Vagina (tissue), 2 donors: Measurements from ENCODE around the gene CHMP4B. TPM values are rescaled to one million over a fixed set of nuclear protein-coding genes. Genes with fewer than 3 reads are reported as not detected.

Source experiments
- DNase-seq, 2 donors: peaks; one replicate each; pipeline ENCODE4 v3.0.0-alpha.2; 2017; ENCODE audit errors: extremely low spot score in 2 of 2
- H3K27ac ChIP-seq: fragments of 200-600 bp; sonication (generic); one replicate; pipeline ENCODE4 v1.5.1; 2019
- H3K27me3 ChIP-seq: fragments of 200-600 bp; sonication (generic); one replicate; pipeline ENCODE4 v1.5.1; 2019
- H3K36me3 ChIP-seq, 2 donors: fragments of 200-600 bp; sonication (generic); one replicate each; pipeline ENCODE4 v1.5.1; 2017 to 2019
- H3K4me1 ChIP-seq: fragments of 200-600 bp; sonication (generic); one replicate; pipeline ENCODE4 v1.5.1; 2019
- H3K4me3 ChIP-seq, 2 donors: fragments of 200-600 bp; sonication (generic); 1 replicate in 1 of 2; 2 replicates in 1 of 2; pipeline ENCODE4 v1.5.1; 2016 to 2019
- H3K9me3 ChIP-seq: fragments of 200-600 bp; sonication (generic); one replicate; pipeline ENCODE4 v1.5.1; 2019
- CTCF ChIP-seq, 3 experiments: fragments of 450-650 bp in 2 of 3; fragments of 200-600 bp in 1 of 3; sonication (generic) in 1 of 3; IDR thresholded peaks; one replicate each; pipeline ENCODE4 v1.5.1; 2017 to 2019; ENCODE audit warnings: antibody characterized with exemption in 3 of 3, mild to moderate bottlenecking in 2 of 3, moderate library complexity in 2 of 3
- POLR2A ChIP-seq, 2 donors: fragments of 450-650 bp; IDR thresholded peaks; one replicate each; pipeline ENCODE4 v1.6.1; 2017; ENCODE audit warnings: antibody characterized with exemption in 2 of 2, mild to moderate bottlenecking in 2 of 2, moderate library complexity in 2 of 2
- POLR2AphosphoS5 ChIP-seq, 2 donors: sonication (generic); formaldehyde crosslinking; IDR thresholded peaks; one replicate each; pipeline ENCODE4 v1.9.0; 2017; ENCODE audit warnings: antibody characterized with exemption in 2 of 2, mild to moderate bottlenecking in 2 of 2, low read depth in 1 of 2; ENCODE audit not compliant: insufficient read depth in 1 of 2
- intact Hi-C: fragments of 100-400 bp; cut with DNase I; formaldehyde crosslinking; loops from one replicate; pipeline ENCODE4 v1.15.1; 2023
- total RNA-seq: library from RNA; depleted of rRNA; stranded (reverse); fragments of >200 nt; gene quantifications from one replicate; pipeline ENCODE4 v1.2.3, GENCODE V29; 2016

Gene CHMP4B
- total RNA-seq, 1 donor from 2014 or later: 95.5 TPM

- no peak for DNase-seq
- peaks cover 0 to 9% of the 10 kb centered on the region in 2 donors for H3K36me3 ChIP-seq
- intact Hi-C loops: no loop called here
- TF ChIP-seq POLR2AphosphoS5 (IDR thresholded peaks at IDR 0.05; ENCODE audit: insufficient read depth in 1 of 2, low read depth in 1 of 2) (no peak), CTCF (IDR thresholded peaks at IDR 0.05) (no peak), POLR2A (IDR thresholded peaks at IDR 0.05) (no peak)
- no peaks in the 10 kb centered on the region for H3K4me1 ChIP-seq
- H3K27ac ChIP-seq: no peak overlapping the region
- no peaks in the 10 kb centered on the region for H3K27me3 ChIP-seq
- H3K9me3 ChIP-seq: no peaks in the 10 kb centered on the region
- H3K4me3 ChIP-seq: no peak overlapping the region
Measured at GRCh38 chr20:33783256-33783655, 27.9 kb upstream of the CHMP4B start.

GRCh38 chr20:33783818-33784217 is 27.3 kb upstream of the CHMP4B start:
- Histone ChIP-seq H3K27me3 (no peaks in the 10 kb centered on the region), H3K9me3 (no peaks in the 10 kb centered on the region), H3K4me1 (peaks cover under 1% of the 10 kb centered on the region), H3K27ac (no peak overlapping the region), H3K4me3 (no peak overlapping the region), H3K36me3 (peaks cover 0 to 9% of the 10 kb centered on the region in 2 donors)
- no peak for TF ChIP-seq CTCF (IDR thresholded peaks at IDR 0.05)
- no peak for TF ChIP-seq POLR2A (IDR thresholded peaks at IDR 0.05)
- no peak for TF ChIP-seq POLR2AphosphoS5 (IDR thresholded peaks at IDR 0.05; ENCODE audit: insufficient read depth in 1 of 2, low read depth in 1 of 2)
- intact Hi-C loops: no loop called here
- DNase-seq: no peak

GRCh38 chr20:33784225-33784624 is 26.9 kb upstream of the CHMP4B start:
- Histone ChIP-seq H3K36me3 (peaks cover 0 to 9% of the 10 kb centered on the region in 2 donors), H3K4me3 (no peak overlapping the region), H3K4me1 (peaks cover 5% of the 10 kb centered on the region), H3K27ac (no peak overlapping the region), H3K9me3 (no peaks in the 10 kb centered on the region), H3K27me3 (no peaks in the 10 kb centered on the region)
- no peak for DNase-seq
- TF ChIP-seq POLR2A (IDR thresholded peaks at IDR 0.05) (no peak), CTCF (IDR thresholded peaks at IDR 0.05) (no peak), POLR2AphosphoS5 (IDR thresholded peaks at IDR 0.05; ENCODE audit: insufficient read depth in 1 of 2, low read depth in 1 of 2) (no peak)
- intact Hi-C loops: no loop called here

- no peak overlapping the region for H3K4me3 ChIP-seq
- H3K9me3 ChIP-seq: no peaks in the 10 kb centered on the region
- intact Hi-C loops: no loop called here
- peaks cover 0 to 9% of the 10 kb centered on the region in 2 donors for H3K36me3 ChIP-seq
- peaks cover 9% of the 10 kb centered on the region for H3K4me1 ChIP-seq
- H3K27ac ChIP-seq: no peak overlapping the region
- DNase-seq: no peak
- TF ChIP-seq POLR2A (IDR thresholded peaks at IDR 0.05): no peak
- TF ChIP-seq POLR2AphosphoS5 (IDR thresholded peaks at IDR 0.05; ENCODE audit: insufficient read depth in 1 of 2, low read depth in 1 of 2): no peak
- TF ChIP-seq CTCF (IDR thresholded peaks at IDR 0.05): no peak
- no peaks in the 10 kb centered on the region for H3K27me3 ChIP-seq
Measured at GRCh38 chr20:33785503-33785902, 25.6 kb upstream of the CHMP4B start.

- Histone ChIP-seq H3K36me3 (peaks cover 0 to 7% of the 10 kb centered on the region in 2 donors), H3K27ac (no peak overlapping the region), H3K4me3 (no peak overlapping the region), H3K27me3 (no peaks in the 10 kb centered on the region), H3K9me3 (no peaks in the 10 kb centered on the region), H3K4me1 (peaks cover 9% of the 10 kb centered on the region)
- DNase-seq: no peak
- TF ChIP-seq POLR2AphosphoS5 (IDR thresholded peaks at IDR 0.05; ENCODE audit: insufficient read depth in 1 of 2, low read depth in 1 of 2): peak in 1 of 2 donors; percentile 35
- TF ChIP-seq POLR2A (IDR thresholded peaks at IDR 0.05): no peak
- TF ChIP-seq CTCF (IDR thresholded peaks at IDR 0.05): no peak
- intact Hi-C loops: no loop called here
Measured at GRCh38 chr20:33787253-33787891, 23.8 kb upstream of the CHMP4B start.
